Thymus (tissue), 11 donors: ENCODE results near the gene TM4SF18. TPM values are rescaled to one million over a fixed set of nuclear protein-coding genes. Genes with fewer than 3 reads are reported as not detected.

ENCODE experiments used
- DNase-seq, 9 donors: peaks; one replicate each; pipeline ENCODE4 v3.0.0-alpha.2; 2013; ENCODE audit warnings: low spot score in 9 of 9, low read depth in 6 of 9, missing footprints in 1 of 9
- H3K27ac ChIP-seq, 2 donors: one replicate each; pipeline ENCODE4 v1.5.1; 2013; ENCODE audit warnings: control low read depth in 1 of 2, low read depth in 1 of 2, low read length in 1 of 2, mild to moderate bottlenecking in 1 of 2, moderate library complexity in 1 of 2
- H3K27me3 ChIP-seq, 2 donors: one replicate each; pipeline ENCODE4 v1.5.1; 2013; ENCODE audit warnings: low read length in 1 of 2; ENCODE audit not compliant: control insufficient read depth in 2 of 2, insufficient read depth in 1 of 2
- H3K36me3 ChIP-seq, 2 donors: one replicate each; pipeline ENCODE4 v1.5.1; 2013; ENCODE audit warnings: low read length in 1 of 2, mild to moderate bottlenecking in 1 of 2, moderate library complexity in 1 of 2; ENCODE audit not compliant: control insufficient read depth in 2 of 2, insufficient read depth in 2 of 2
- H3K4me1 ChIP-seq, 2 donors: one replicate each; pipeline ENCODE4 v1.5.1; 2013; ENCODE audit warnings: low read length in 2 of 2; ENCODE audit not compliant: control insufficient read depth in 2 of 2, insufficient read depth in 2 of 2
- H3K4me3 ChIP-seq, 2 donors: one replicate each; pipeline ENCODE4 v1.5.1; 2013; ENCODE audit warnings: low read length in 2 of 2, control low read depth in 1 of 2, mild to moderate bottlenecking in 1 of 2
- H3K9me3 ChIP-seq, 2 donors: one replicate each; pipeline ENCODE4 v1.5.1; 2013; ENCODE audit warnings: low read length in 1 of 2, mild to moderate bottlenecking in 1 of 2; ENCODE audit not compliant: control insufficient read depth in 2 of 2, insufficient read depth in 1 of 2
- WGBS: extraction: QIAGEN DNeasy Blood & Tissue Kit; methylation state at CpG from one replicate; pipeline ENCODE4 v1.1.7; 2013; 5-methylcytosine and 5-hydroxymethylcytosine counted together
- polyA plus RNA-seq: library from polyadenylated mRNA; stranded (reverse); fragments of 200-250 nt; gene quantifications from one replicate; pipeline ENCODE4 v1.2.3, GENCODE V29; 2013
- total RNA-seq: library from RNA; stranded (reverse); fragments of 120-200 nt; gene quantifications from one replicate; pipeline ENCODE4 v1.2.4, GENCODE V29; 2013
- donor health status: healthy.

The TM4SF18 gene
- total and polyA plus RNA-seq, 2 donors = 0.66 to 3.2 TPM

GRCh38 chr3:149369991-149370866 is 36.8 kb upstream of the TM4SF18 start:
- 93% methylated on average over 3 of the region's 3 CpGs for WGBS
- H3K27me3 ChIP-seq = no peaks in the 10 kb centered on the region
- H3K36me3 ChIP-seq = no peaks in the 10 kb centered on the region
- H3K9me3 ChIP-seq = no peaks in the 10 kb centered on the region
- H3K4me1 ChIP-seq = no peaks in the 10 kb centered on the region
- no peak overlapping the region for H3K27ac ChIP-seq
- DNase-seq = no peak
- no peak overlapping the region for H3K4me3 ChIP-seq

DNA sequence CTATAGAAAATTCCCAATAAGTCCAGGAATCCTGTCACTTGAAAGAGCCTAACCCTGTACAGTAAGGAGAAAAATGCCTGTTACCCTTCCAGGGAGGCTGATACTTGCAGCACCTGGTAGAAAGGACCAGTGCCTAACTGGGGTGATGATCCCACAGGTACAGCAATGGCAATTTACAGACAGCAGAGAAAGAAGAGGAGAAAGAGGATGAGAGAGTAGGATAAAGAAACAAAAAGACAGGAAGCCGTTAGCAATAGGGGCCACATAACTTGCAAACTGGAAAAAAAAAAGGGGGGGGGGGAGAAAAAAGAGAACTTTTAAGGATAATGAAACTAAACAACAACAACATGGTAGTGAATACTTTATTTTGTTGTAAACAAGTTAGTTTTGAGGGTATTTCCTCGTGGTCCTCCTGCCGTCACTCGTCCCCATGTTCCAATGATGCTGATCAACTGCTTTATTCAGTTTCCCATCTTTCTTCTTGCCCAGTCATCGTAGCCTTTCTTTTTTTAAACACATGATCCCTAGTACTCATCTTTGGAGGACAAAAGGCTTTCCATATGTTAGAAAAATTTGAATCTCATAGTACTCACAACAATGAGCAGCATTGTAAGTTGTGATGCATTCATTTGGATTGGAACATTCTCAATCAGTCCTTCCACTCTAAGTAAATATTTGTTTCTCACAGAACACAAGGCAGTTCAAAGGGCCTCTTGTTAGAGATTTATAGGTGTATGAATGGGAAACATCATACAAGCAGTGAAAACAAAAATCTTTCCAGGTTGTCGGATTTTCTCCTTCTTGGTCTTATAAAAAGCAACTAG is 35.5 kb upstream of the TM4SF18 start:
- Histone ChIP-seq H3K36me3 (no peaks in the 10 kb centered on the region), H3K27ac (no peak overlapping the region), H3K4me1 (no peaks in the 10 kb centered on the region), H3K9me3 (no peaks in the 10 kb centered on the region), H3K27me3 (no peaks in the 10 kb centered on the region), H3K4me3 (no peak overlapping the region)
- WGBS = 97% methylated on average over 6 of the region's 6 CpGs
- no peak for DNase-seq

DNA sequence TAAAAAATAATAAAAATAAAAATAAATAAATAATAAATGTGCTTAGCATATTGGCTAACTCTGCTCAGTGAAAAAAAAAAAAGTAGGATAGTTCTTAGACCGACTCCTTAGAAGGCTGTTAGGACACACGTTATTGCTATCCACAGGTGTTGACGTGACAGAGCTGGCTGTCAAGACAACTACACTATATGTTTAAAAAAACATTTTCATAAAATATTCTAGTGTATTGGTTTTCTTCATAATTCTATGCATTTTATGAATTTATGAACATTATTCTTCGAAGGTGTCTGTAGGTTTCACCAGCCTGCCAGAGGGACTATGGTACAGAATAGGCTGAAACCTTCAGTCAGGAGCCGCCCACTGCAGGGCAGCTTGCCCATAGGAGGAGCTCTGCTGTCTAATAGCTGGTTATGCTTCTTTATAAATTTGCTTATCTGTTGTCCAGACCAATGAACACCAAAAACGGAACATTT is 34.8 kb upstream of the TM4SF18 start:
- H3K4me3 ChIP-seq = no peak overlapping the region
- DNase-seq = no peak
- 96% methylated on average over 6 of the region's 6 CpGs for WGBS
- H3K9me3 ChIP-seq = no peaks in the 10 kb centered on the region
- H3K36me3 ChIP-seq = no peaks in the 10 kb centered on the region
- no peaks in the 10 kb centered on the region for H3K4me1 ChIP-seq
- H3K27ac ChIP-seq = no peak overlapping the region
- H3K27me3 ChIP-seq = no peaks in the 10 kb centered on the region

DNA sequence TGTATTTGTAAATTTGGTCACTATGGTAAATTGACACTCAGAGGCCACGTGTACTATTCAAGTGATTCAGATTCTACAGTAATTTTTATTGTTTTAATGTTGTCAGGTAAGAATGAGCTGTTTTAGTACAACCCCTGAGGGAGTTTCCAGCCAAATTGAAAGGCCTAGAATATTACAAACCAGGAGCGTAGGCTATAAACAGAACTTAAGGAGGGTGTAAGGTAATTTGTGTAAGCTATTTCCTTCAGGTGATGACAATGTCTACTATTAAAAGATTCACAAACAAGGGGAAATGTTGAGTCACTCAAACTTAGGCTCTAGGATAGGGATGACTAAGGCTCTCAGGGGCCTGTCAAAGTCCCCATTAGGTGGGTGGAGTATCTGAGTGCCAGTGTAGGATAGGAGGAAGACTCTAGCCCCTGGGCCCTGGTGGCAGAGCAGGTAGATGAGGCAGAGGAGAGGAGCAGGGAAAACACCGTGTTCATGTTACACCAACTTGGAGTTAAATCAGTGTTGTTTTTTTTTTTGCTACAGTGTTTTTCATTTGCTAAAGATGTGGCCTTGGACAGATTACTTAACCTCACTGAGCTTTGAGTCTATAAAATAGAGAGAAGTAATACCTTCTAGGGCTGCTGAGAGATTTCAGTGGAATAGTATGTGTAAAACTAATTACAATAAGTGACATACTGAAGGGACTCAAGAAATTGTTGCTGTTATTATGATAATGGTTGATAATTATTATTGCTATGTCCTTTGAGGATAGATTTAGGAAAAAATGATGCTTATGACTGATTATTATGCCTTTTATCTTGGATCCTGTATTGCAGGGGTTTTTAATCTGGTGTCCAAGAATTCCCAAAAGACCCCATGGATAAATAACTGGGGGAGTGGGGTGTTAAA is 33.8 kb upstream of the TM4SF18 start:
- no peak for DNase-seq
- WGBS = 95% methylated on average over 3 of the region's 3 CpGs
- Histone ChIP-seq H3K36me3 (no peaks in the 10 kb centered on the region), H3K4me1 (no peaks in the 10 kb centered on the region), H3K27me3 (no peaks in the 10 kb centered on the region), H3K9me3 (no peaks in the 10 kb centered on the region), H3K4me3 (no peak overlapping the region), H3K27ac (peak overlapping the region in 1 of 2 donors; percentile 10)

DNA sequence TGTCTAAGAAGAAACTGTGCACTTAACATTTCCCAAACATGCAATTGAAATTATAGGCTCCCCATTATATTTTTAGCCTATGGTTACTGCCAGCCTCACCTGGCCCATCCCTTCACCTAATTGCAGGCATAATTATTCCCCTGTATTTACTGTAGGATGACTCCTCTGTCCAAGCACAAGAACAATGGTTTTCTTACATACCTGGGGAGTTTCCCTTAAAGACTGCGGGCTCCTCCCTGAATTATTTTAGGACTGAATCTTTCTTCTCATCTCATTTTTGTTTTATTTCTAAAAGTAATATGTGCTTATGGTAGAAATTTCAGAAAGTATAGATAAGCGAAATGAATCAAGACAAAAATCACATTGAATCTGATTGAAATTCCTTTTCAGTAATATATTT is 32.6 kb upstream of the TM4SF18 start:
- Histone ChIP-seq H3K4me1 (no peaks in the 10 kb centered on the region), H3K27me3 (no peaks in the 10 kb centered on the region), H3K27ac (no peak overlapping the region), H3K36me3 (no peaks in the 10 kb centered on the region), H3K9me3 (no peaks in the 10 kb centered on the region), H3K4me3 (no peak overlapping the region)
- no peak for DNase-seq
- WGBS = 97% methylated on average over 2 of the region's 2 CpGs

- 96% methylated on average over 2 of the region's 2 CpGs for WGBS
- H3K4me3 ChIP-seq = no peak overlapping the region
- no peaks in the 10 kb centered on the region for H3K36me3 ChIP-seq
- H3K4me1 ChIP-seq = no peaks in the 10 kb centered on the region
- H3K27ac ChIP-seq = no peak overlapping the region
- DNase-seq = no peak
- H3K27me3 ChIP-seq = no peaks in the 10 kb centered on the region
- H3K9me3 ChIP-seq = no peaks in the 10 kb centered on the region
These were observed 31.2 kb upstream of the TM4SF18 start for GRCh38 chr3:149364624-149365023.

GRCh38 chr3:149363053-149363452 is 29.6 kb upstream of the TM4SF18 start:
- Histone ChIP-seq H3K36me3 (no peaks in the 10 kb centered on the region), H3K9me3 (no peaks in the 10 kb centered on the region), H3K27me3 (no peaks in the 10 kb centered on the region), H3K27ac (no peak overlapping the region), H3K4me3 (no peak overlapping the region), H3K4me1 (no peaks in the 10 kb centered on the region)
- 96% methylated on average over 2 of the region's 2 CpGs for WGBS
- no peak for DNase-seq

DNA sequence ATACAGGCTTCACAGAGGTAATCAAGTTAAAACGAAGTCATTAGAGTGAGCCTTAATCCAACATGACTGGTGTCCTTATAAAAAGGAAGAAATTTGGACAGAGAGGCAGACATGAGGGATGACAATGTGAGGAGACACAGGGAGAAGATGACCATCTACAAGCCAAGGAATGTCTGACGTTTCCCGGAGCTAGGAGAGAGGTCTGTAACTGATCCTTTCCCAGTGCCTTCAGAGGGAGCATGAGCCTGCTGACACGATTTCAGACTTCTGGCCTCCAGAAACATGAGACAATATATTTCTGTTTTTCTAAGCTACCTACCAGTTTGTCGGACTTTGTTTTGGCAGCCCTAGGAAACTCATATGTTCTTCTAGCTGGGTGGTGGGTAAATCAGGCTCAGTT is 28.9 kb upstream of the TM4SF18 start:
- WGBS = 95% methylated on average over 5 of the region's 5 CpGs
- DNase-seq = no peak

More for the DNA sequence above, 28.9 kb upstream of the TM4SF18 start:
- Histone ChIP-seq H3K27ac (no peak overlapping the region), H3K36me3 (no peaks in the 10 kb centered on the region), H3K4me3 (no peak overlapping the region), H3K9me3 (no peaks in the 10 kb centered on the region), H3K27me3 (no peaks in the 10 kb centered on the region), H3K4me1 (no peaks in the 10 kb centered on the region)
